ENCODE data around the gene CFDP1. TPM values are rescaled to one million over a fixed set of nuclear protein-coding genes. Genes with fewer than 3 reads are reported as not detected.

CFDP1 gene
- total and polyA plus RNA-seq, 2 of the 13 experiments (the other 11 are each of a cell fraction or from before 2014, with no cell fraction given), result 78.6 to 153 TPM

DNA sequence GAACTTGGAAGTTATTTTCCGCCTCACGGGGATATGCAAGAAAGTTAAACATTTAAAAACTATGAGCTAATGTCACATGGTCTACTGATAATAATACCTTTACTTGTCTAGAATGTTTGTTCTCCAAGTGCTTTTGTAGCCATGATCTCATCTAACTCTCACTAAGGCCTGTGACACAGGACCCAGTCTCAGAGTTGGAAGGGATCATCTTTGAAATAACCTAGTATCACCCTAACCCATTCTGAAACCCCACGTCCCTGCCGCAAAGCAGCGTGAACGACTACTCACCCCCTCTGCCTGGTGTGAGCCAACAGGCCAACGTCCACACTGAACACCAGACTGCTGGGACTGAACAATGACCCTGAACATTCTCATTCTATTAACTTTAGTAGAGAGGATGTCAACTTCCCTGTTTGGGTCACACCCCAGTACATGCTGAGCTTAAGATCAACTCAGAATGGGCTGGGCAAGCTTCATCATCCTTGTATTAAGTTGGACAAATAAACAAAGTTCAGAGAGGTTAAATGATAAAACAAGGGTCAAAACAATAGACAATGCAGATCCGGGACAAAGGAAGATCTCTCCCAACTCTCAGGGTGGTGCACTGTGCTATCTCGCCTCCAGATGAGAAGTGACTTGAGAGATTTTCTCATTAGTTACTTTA is 127.1 kb downstream of the CFDP1 start (continued):
- TF ChIP-seq ZNF331 (CRISPR knock-in tag; IDR thresholded peaks at IDR 0.05) (peak; percentile 89), ZBTB7B (CRISPR knock-in tag; IDR thresholded peaks at IDR 0.05) (peak; percentile 76), ZNF776 (CRISPR knock-in tag; IDR thresholded peaks at IDR 0.05) (no peak), MIER2 (CRISPR knock-in tag; IDR thresholded peaks at IDR 0.05) (peak; percentile 43; the same call in 1 of the 2 replicates), SOX6 (IDR thresholded peaks at IDR 0.05) (no peak), SOX6 (CRISPR knock-in tag; IDR thresholded peaks at IDR 0.05) (peak; percentile 98), CHD2 (IDR thresholded peaks at IDR 0.05; ENCODE audit: low read depth, low read length) (no peak), ZFAT (CRISPR knock-in tag; conservative IDR thresholded peaks at IDR 0.05) (no peak), TAF15 (IDR thresholded peaks at IDR 0.05; ENCODE audit: low read depth, low read length, poor library complexity, severe bottlenecking) (no peak), ZNF274 (CRISPR knock-in tag; IDR thresholded peaks at IDR 0.05) (no peak), SP4 (CRISPR knock-in tag; IDR thresholded peaks at IDR 0.05) (0 out of 2 replicates have a peak, but pooled peaks have one; percentile 41), YEATS4 (CRISPR knock-in tag; IDR thresholded peaks at IDR 0.05; ENCODE audit: borderline replicate concordance) (peak; percentile 90), AHR (CRISPR knock-in tag; IDR thresholded peaks at IDR 0.05) (0 out of 2 replicates have a peak, but pooled peaks have one; percentile 64), TBL1XR1 (IDR thresholded peaks at IDR 0.05; ENCODE audit: borderline replicate concordance, low read length, partially characterized antibody) (peak; percentile 72), TGIF2 (CRISPR knock-in tag; IDR thresholded peaks at IDR 0.05) (peak; percentile 64), NR2F2 (IDR thresholded peaks at IDR 0.05; ENCODE audit: borderline replicate concordance, low read depth) (peak; percentile 94)
- TF ChIP-seq, protein P1, sequence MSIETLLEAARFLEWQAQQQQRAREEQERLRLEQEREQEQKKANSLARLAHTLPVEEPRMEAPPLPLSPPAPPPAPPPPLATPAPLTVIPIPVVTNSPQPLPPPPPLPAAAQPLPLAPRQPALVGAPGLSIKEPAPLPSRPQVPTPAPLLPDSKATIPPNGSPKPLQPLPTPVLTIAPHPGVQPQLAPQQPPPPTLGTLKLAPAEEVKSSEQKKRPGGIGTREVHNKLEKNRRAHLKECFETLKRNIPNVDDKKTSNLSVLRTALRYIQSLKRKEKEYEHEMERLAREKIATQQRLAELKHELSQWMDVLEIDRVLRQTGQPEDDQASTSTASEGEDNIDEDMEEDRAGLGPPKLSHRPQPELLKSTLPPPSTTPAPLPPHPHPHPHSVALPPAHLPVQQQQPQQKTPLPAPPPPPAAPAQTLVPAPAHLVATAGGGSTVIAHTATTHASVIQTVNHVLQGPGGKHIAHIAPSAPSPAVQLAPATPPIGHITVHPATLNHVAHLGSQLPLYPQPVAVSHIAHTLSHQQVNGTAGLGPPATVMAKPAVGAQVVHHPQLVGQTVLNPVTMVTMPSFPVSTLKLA (IDR thresholded peaks at IDR 0.05), result peak; percentile 35; the same call in 1 of the 2 replicates
- TF ChIP-seq, protein P2, sequence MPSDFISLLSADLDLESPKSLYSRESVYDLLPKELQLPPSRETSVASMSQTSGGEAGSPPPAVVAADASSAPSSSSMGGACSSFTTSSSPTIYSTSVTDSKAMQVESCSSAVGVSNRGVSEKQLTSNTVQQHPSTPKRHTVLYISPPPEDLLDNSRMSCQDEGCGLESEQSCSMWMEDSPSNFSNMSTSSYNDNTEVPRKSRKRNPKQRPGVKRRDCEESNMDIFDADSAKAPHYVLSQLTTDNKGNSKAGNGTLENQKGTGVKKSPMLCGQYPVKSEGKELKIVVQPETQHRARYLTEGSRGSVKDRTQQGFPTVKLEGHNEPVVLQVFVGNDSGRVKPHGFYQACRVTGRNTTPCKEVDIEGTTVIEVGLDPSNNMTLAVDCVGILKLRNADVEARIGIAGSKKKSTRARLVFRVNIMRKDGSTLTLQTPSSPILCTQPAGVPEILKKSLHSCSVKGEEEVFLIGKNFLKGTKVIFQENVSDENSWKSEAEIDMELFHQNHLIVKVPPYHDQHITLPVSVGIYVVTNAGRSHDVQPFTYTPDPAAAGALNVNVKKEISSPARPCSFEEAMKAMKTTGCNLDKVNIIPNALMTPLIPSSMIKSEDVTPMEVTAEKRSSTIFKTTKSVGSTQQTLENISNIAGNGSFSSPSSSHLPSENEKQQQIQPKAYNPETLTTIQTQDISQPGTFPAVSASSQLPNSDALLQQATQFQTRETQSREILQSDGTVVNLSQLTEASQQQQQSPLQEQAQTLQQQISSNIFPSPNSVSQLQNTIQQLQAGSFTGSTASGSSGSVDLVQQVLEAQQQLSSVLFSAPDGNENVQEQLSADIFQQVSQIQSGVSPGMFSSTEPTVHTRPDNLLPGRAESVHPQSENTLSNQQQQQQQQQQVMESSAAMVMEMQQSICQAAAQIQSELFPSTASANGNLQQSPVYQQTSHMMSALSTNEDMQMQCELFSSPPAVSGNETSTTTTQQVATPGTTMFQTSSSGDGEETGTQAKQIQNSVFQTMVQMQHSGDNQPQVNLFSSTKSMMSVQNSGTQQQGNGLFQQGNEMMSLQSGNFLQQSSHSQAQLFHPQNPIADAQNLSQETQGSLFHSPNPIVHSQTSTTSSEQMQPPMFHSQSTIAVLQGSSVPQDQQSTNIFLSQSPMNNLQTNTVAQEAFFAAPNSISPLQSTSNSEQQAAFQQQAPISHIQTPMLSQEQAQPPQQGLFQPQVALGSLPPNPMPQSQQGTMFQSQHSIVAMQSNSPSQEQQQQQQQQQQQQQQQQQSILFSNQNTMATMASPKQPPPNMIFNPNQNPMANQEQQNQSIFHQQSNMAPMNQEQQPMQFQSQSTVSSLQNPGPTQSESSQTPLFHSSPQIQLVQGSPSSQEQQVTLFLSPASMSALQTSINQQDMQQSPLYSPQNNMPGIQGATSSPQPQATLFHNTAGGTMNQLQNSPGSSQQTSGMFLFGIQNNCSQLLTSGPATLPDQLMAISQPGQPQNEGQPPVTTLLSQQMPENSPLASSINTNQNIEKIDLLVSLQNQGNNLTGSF (CRISPR knock-in tag; IDR thresholded peaks at IDR 0.05), result no peak
- TF ChIP-seq, protein P3, sequence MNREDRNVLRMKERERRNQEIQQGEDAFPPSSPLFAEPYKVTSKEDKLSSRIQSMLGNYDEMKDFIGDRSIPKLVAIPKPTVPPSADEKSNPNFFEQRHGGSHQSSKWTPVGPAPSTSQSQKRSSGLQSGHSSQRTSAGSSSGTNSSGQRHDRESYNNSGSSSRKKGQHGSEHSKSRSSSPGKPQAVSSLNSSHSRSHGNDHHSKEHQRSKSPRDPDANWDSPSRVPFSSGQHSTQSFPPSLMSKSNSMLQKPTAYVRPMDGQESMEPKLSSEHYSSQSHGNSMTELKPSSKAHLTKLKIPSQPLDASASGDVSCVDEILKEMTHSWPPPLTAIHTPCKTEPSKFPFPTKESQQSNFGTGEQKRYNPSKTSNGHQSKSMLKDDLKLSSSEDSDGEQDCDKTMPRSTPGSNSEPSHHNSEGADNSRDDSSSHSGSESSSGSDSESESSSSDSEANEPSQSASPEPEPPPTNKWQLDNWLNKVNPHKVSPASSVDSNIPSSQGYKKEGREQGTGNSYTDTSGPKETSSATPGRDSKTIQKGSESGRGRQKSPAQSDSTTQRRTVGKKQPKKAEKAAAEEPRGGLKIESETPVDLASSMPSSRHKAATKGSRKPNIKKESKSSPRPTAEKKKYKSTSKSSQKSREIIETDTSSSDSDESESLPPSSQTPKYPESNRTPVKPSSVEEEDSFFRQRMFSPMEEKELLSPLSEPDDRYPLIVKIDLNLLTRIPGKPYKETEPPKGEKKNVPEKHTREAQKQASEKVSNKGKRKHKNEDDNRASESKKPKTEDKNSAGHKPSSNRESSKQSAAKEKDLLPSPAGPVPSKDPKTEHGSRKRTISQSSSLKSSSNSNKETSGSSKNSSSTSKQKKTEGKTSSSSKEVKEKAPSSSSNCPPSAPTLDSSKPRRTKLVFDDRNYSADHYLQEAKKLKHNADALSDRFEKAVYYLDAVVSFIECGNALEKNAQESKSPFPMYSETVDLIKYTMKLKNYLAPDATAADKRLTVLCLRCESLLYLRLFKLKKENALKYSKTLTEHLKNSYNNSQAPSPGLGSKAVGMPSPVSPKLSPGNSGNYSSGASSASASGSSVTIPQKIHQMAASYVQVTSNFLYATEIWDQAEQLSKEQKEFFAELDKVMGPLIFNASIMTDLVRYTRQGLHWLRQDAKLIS (CRISPR knock-in tag; IDR thresholded peaks at IDR 0.05), result peak; percentile 91; the same call in 1 of the 2 replicates

Measured in HepG2 (cell line).